Limb (tissue), 2 donors: ENCODE measurements around the gene RPUSD3.

Experiments
- DNase-seq, 2 donors: peaks; one replicate each; pipeline ENCODE4 v3.0.0-alpha.2; 2016; ENCODE audit errors: extremely low spot score in 2 of 2

Gene RPUSD3

DNA sequence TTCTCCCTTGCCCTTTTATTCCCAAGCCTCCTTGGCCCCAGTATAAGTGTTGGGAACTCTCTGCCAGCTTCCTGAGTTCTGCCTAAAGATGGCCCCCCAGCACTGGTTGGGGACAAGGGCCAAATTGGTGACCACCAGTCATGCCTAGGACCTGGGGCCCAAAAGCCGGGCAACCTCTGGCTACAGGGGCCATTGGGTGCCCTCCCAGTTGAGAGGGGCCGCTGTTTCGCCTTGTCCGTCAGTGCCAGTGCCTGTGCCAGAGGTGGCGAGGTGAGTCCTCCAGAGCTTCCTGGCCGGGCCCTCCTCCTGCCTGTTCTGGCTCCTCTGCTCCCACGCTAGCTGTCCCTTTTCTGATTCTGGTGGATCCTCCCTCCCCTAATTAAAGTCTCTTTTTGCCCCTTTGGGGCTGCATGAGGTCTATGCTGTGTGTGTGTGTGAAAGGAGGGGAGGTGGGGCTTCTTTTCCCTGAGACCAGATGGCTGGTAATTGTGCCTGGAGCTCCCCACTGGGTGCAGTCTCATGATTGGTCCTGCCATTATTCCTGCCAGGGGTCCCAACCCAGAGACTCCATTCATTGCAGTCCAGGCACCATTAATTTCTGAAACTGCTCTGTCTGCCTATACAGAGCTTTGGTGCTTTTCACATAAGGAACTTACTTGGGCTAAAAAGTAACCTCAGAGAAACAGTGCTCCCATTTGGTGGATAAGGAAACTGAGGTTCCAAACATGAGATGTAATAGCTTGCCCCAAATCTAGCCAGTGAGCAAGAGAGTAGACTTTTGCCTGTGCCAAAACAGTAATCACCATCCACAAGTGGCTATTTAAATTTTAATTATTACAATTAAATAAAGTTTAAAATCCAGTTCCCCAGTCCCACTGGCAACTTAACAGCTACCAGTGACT, 36.9 kb downstream of the RPUSD3 start:
- DNase-seq = no peak

DNA sequence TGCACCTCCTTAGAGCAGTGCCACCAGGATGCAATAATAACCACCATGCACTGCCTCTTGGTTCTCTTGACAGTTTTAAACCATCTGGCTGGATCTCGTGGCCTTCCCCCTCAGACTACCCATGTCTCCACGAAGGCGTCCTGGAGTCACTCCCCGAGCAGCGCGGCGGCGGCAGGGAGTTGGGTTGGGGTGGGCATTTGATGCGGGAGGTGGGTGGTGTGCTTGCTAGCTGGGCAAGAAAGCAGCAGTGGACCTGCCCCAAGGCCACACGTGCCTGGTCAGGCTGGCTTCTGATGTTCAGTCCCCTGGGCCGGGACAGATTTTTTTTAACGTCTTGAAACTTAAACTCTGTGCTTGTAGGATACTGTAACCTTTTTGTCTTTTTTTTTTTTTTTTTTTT, 37.7 kb downstream of the RPUSD3 start:
- no peak for DNase-seq

DNA sequence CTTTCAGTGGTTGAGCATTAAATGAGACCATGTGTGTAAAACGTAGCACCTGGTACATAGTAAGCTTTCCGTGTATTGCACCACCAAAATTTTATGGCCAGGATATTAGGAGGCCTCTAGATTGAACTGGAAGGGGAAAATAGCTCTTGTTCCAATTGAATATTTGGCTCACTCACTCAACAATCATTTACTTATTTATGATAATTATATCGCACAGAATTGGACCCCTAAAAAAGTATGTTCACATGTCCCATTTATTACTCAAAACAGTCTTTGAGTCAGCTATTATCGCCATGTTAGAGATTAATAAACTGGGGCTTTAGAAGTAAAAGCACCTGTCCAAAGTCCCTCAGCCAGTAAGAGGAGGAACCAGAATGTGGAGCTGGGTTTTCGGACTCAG, 38.8 kb downstream of the RPUSD3 start:
- DNase-seq = no peak

DNA sequence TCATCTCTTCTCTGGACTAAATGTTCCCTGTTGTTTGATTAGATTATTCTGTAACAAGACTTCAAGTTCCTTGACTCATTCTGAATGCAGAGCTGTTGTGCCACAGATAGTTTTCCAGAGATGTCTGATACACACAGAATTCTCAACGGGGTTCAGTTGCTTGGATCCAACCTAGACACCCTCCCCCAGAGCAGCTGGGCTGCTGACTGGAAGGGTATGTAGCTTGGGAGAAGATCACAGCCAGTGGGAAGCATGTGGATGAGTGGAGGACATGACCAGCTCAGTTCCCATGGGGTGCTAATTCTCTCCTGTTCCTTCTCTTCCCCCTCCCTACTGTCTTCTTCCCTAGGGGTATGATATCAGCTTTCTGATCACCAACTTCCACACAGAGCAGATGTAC, 40.3 kb downstream of the RPUSD3 start:
- no peak for DNase-seq

DNA sequence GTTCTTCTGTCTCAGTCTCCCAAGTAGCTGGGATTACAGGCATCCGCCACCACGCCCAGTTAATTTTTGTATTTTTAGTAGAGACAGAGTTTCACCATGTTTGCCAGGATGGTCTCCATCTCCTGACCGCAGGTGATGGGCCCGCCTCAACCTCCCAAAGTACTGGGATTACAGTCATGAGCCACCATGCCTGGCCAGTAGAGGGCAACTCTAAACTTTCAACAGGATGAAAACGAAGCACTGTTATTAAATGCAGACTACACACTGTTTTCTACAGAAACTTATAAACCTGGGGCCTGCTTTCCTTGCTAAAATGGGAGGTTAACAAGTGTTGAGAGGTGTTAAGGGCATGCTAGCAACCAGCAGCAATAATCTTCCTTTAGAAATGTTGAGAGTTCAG, 43.3 kb downstream of the RPUSD3 start:
- DNase-seq = no peak

DNA sequence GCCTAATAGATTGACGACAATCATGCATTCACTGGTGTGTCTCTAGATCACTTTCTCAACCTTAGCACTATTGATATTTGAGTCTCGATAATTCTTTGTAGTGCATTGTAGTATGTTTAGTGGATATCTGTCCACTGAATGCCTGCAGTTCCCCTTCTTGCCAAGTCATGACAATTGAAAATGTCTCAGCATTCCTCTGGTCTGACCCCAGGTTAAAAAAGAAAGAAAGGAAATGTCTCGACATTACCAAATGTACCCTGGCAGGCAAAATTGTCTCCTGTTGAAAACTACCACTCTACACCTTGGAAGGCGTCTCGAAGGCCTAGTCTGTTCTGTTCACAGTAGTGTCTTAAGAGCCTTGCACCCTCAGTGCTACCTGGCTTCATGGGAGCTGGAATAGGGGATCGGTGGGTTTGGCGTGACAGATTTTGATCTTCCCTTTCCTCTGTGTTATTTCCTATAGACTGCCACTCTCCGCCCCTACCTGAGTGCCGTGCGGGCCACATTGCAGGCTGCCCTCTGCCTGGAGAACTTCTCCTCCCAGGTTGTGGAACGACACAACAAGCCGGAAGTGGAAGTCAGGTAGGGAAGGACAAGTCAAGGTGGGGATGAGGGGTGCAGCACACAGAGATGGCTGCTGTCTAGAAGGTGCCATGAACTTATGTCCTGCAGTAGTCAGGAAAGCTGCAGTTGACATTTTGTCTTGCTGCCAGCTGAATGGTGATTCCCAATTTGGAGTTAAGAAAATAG, 46.4 kb downstream of the RPUSD3 start:
- DNase-seq = no peak

DNA sequence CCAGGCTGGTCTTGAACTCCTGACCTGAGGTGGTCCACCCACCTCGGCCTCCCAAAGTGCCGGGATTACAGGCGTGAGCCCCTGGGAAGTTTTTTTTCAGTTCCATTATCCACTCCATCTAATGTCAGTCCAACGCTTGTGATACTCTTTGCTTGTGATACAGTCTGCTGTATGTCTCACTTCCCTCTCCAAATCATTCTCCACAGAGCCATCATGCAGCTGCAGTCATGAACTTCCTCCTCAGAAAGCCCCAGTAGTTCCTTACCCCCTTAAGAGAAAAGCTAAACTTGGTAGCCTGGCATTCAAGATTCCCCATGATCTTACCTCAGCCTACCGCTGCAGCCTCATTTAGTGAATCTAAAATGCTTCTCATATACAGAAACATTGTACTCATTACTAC, 48.6 kb downstream of the RPUSD3 start:
- no peak for DNase-seq

DNA sequence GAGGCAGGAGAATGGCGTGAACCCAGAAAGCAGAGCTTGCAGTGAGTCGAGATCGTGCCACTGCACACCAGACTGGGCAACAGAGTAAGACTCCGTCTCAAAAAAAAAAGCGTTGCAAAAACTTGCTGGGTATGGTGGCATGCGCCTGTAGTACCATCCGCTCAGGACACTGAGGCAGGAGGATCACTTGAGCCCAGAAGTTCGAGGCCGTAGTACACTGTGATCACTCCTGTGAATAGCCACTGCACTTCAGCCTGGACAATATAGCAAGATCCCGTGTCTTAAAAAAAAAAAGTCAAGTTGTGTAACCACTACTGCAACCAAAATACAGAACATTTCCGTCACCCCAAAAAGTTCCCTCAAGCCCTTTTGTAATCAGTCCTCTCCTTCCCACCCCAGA, 49.4 kb downstream of the RPUSD3 start:
- no peak for DNase-seq

DNA sequence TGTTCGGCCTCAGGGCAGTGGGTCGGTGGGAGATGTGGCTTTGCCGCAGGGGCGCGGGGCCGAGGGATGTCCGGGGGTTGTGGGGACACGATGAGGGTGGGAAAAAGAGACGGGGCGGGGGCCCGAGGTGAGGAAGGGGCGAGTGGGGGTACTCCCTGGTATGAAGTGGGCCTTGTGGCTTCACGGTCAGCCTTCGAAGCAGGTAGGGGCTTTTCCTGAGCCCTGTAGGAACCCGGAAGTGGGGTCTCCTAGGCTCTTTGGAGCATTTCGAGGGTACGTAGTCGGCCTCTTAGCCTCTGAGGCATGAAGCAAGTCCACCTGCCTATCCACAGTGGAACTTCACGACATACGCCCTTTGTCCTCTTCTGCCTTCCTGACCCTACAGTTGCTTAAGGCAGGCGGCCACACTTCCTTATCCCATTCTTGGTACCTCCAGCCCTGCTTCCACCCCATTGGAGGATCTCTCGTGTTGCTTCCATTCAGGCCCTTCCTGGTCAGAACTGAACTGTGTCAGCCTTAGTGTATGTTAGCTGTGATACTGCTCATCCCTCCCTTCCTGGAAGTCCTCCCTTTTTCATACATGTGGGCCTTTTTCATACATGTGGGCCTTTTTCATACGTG, 50.5 kb downstream of the RPUSD3 start:
- no peak for DNase-seq

DNA sequence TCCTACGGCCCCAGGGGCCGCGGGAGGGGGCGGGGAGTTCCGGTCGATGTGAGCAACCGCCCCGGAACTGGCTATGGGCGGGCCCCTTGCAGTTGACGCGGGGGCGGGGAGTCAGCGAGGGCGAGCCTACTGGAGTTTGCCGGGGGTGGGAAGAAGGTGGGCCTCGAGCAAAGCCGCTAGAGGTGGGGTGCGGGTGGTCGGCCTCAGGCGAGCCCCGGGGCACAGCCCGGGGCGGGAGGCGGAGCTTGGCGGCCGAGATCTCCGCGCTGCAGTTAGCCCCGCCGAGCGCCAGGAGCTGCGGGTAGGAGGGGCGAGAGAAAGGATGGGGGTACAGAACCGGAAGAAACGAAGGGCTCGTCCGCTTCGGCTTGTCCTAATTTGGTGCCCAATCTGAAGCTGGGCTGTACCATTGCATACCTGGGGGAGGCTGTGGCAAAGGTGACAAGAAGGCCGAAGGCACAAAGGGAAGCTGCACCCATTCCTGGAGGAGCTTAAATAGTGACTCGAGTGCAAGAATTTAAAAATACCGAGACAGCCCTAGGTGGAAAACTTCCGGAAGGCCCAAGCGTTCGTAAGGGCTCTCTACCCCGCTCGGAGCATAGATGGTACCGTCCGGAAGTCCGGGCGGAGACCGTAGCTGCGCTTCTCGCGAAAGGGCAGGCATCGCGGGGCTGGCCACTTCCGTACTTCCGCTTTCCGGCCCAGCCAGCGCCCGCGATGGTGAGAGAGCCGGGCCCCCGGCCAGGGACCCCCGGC, 51.2 kb downstream of the RPUSD3 start, which contains the start of the genes ARPC4 and TADA3:
Gene ARPC4 (plus strand): TSS at position 678 of the 756 bp plus-strand sequence. CDS start 40 bp downstream, at position 718.
Gene TADA3 (minus strand): TSS at position 69 of the 756 bp plus-strand sequence. CDS start 1,007 bp downstream, outside the sequence.
- peak; percentile 96 for DNase-seq

DNA sequence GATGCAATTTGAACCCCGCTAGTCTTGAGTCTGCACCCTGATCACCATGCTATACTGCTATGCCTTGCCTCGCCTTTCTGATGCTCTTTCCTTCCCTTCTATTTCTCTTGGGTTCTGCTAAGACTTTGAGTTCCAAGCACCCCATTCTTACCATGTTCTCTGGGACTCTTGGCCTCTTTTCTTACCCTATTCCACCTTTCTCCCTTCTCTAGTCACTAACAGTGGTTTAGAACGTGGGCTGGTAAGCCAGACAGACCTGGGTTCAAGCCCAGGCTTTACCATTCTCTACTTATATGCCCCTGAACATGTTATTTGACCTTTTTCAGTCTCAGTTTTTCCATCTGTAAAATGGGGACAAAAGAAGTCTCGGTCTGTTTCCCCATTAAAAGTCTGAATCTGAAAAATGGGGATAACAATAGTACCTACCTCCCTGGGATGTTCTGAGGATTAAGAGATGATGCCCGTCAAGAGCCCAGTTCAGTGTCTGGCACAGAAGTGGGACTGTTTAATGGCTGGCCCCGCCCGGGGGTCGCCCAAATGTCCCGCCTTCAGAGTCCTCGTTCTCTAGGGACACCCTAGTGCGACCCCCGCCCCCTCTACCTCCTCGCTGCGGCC, 51.9 kb downstream of the RPUSD3 start:
- DNase-seq = no peak

DNA sequence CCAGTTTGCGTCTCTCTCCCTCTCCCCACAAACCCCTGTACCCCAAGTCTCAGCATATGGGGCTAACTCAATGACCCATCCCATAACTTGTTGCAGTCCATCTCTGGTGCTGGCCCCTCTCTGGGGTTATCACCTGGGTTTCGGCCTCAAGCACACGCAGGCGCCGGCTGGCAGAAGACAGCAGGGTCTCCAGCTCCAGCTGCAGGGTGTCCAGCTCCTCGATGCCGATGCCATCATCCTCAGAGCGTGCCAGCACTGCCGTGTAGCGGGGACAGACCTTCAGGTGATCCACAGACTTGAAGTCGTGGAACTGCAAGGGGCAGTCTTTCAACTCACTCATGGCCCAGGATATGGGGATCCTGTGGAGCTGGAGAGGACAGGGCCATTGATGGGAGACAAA, 52.7 kb downstream of the RPUSD3 start:
- no peak for DNase-seq
